Adipocyte (in vitro differentiated cells): ENCODE data around the gene AQP1.

ENCODE experiments used
- DNase-seq: peaks from one replicate; pipeline ENCODE4 v3.0.0-alpha.2; 2015; ENCODE audit warnings: low read depth
- H3K27me3 ChIP-seq: replicated peaks from 2 replicates; pipeline ENCODE4 v1.7.0; 2013; ENCODE audit warnings: mild to moderate bottlenecking, low read length, moderate library complexity; ENCODE audit not compliant: control insufficient read depth, insufficient read depth
- H3K36me3 ChIP-seq: 2 replicates; pipeline ENCODE4 v1.7.0; 2013; ENCODE audit warnings: low read length, mild to moderate bottlenecking, moderate library complexity; ENCODE audit not compliant: control insufficient read depth, insufficient read depth, severe bottlenecking
- H3K4me1 ChIP-seq: 2 replicates; pipeline ENCODE4 v1.7.0; 2013; ENCODE audit warnings: mild to moderate bottlenecking, low read length, moderate library complexity; ENCODE audit not compliant: control insufficient read depth, insufficient read depth
- H3K4me3 ChIP-seq: 2 replicates; pipeline ENCODE4 v1.7.0; 2013; ENCODE audit warnings: mild to moderate bottlenecking, low read length, moderate library complexity
- H3K9ac ChIP-seq: 2 replicates; pipeline ENCODE4 v1.7.0; 2013; ENCODE audit warnings: mild to moderate bottlenecking, low read length, moderate library complexity
- H3K9me3 ChIP-seq: 2 replicates; pipeline ENCODE4 v1.7.0; 2013; ENCODE audit warnings: mild to moderate bottlenecking, low read length, moderate library complexity; ENCODE audit not compliant: control insufficient read depth

AQP1 gene

GRCh38 chr7:30924624-30925023 is 13.0 kb downstream of the AQP1 start:
- no peak for DNase-seq
- H3K9me3 ChIP-seq = peaks cover 8% of the 10 kb centered on the region

GRCh38 chr7:30925117-30925516 is 13.5 kb downstream of the AQP1 start:
- DNase-seq = no peak
- Histone ChIP-seq H3K27me3 (no peaks in the 10 kb centered on the region), H3K4me1 (peaks cover 16% of the 10 kb centered on the region), H3K36me3 (peaks cover 5% of the 10 kb centered on the region), H3K9ac (no peak overlapping the region), H3K4me3 (no peak overlapping the region), H3K9me3 (peaks cover 8% of the 10 kb centered on the region)

More at GRCh38 chr7:30924624-30925023, 13.0 kb downstream of the AQP1 start:
- no peaks in the 10 kb centered on the region for H3K27me3 ChIP-seq
- no peak overlapping the region for H3K9ac ChIP-seq
- peaks cover 18% of the 10 kb centered on the region for H3K4me1 ChIP-seq
- peaks cover 5% of the 10 kb centered on the region for H3K36me3 ChIP-seq
- no peak overlapping the region for H3K4me3 ChIP-seq

- peaks cover 8% of the 10 kb centered on the region for H3K9me3 ChIP-seq
- H3K9ac ChIP-seq = no peak overlapping the region
- H3K4me1 ChIP-seq = peaks cover 8% of the 10 kb centered on the region
- no peak for DNase-seq
- no peaks in the 10 kb centered on the region for H3K27me3 ChIP-seq
- no peak overlapping the region for H3K4me3 ChIP-seq
- peaks cover 5% of the 10 kb centered on the region for H3K36me3 ChIP-seq
Observed at GRCh38 chr7:30925913-30926312, 14.3 kb downstream of the AQP1 start.

GRCh38 chr7:30926313-30926712 is 14.7 kb downstream of the AQP1 start:
- no peak for DNase-seq
- Histone ChIP-seq H3K4me1 (peaks cover 4% of the 10 kb centered on the region), H3K9ac (no peak overlapping the region), H3K4me3 (no peak overlapping the region), H3K36me3 (peaks cover 5% of the 10 kb centered on the region), H3K27me3 (no peaks in the 10 kb centered on the region), H3K9me3 (peaks cover 8% of the 10 kb centered on the region)

- H3K4me3 ChIP-seq = no peak overlapping the region
- no peak for DNase-seq
- H3K36me3 ChIP-seq = peaks cover 5% of the 10 kb centered on the region
- H3K9me3 ChIP-seq = peaks cover 8% of the 10 kb centered on the region
- no peak overlapping the region for H3K9ac ChIP-seq
- H3K27me3 ChIP-seq = no peaks in the 10 kb centered on the region
- peaks cover 3% of the 10 kb centered on the region for H3K4me1 ChIP-seq
Observed at GRCh38 chr7:30927040-30927439, 15.4 kb downstream of the AQP1 start.

- H3K4me3 ChIP-seq = no peak overlapping the region
- H3K27me3 ChIP-seq = no peaks in the 10 kb centered on the region
- no peak for DNase-seq
- peaks cover 5% of the 10 kb centered on the region for H3K36me3 ChIP-seq
- peaks cover 8% of the 10 kb centered on the region for H3K9me3 ChIP-seq
- H3K4me1 ChIP-seq = peaks cover 3% of the 10 kb centered on the region
- H3K9ac ChIP-seq = no peak overlapping the region
Observed at GRCh38 chr7:30927559-30927958, 15.9 kb downstream of the AQP1 start.

GRCh38 chr7:30928254-30928872 is 16.7 kb downstream of the AQP1 start:
- H3K36me3 ChIP-seq = peaks cover 5% of the 10 kb centered on the region
- DNase-seq = no peak
- no peak overlapping the region for H3K4me3 ChIP-seq
- peaks cover 3% of the 10 kb centered on the region for H3K4me1 ChIP-seq
- no peak overlapping the region for H3K9ac ChIP-seq
- peaks cover 8% of the 10 kb centered on the region for H3K9me3 ChIP-seq
- H3K27me3 ChIP-seq = no peaks in the 10 kb centered on the region

- no peak for DNase-seq
- H3K4me3 ChIP-seq = no peak overlapping the region
- H3K4me1 ChIP-seq = peaks cover 3% of the 10 kb centered on the region
- H3K9me3 ChIP-seq = peaks cover 8% of the 10 kb centered on the region
- peaks cover under 1% of the 10 kb centered on the region for H3K36me3 ChIP-seq
- no peaks in the 10 kb centered on the region for H3K27me3 ChIP-seq
- H3K9ac ChIP-seq = no peak overlapping the region
Observed at GRCh38 chr7:30929686-30930085, 18.0 kb downstream of the AQP1 start.

GRCh38 chr7:30930621-30931020 is 19.0 kb downstream of the AQP1 start:
- Histone ChIP-seq H3K36me3 (no peaks in the 10 kb centered on the region), H3K4me3 (no peak overlapping the region), H3K4me1 (peaks cover 3% of the 10 kb centered on the region), H3K9ac (no peak overlapping the region), H3K9me3 (peaks cover 8% of the 10 kb centered on the region), H3K27me3 (no peaks in the 10 kb centered on the region)
- no peak for DNase-seq

GRCh38 chr7:30931161-30931928 is 19.7 kb downstream of the AQP1 start:
- Histone ChIP-seq H3K9ac (no peak overlapping the region), H3K36me3 (no peaks in the 10 kb centered on the region), H3K9me3 (peaks cover 8% of the 10 kb centered on the region), H3K4me1 (peaks cover 3% of the 10 kb centered on the region), H3K4me3 (no peak overlapping the region), H3K27me3 (no peaks in the 10 kb centered on the region)
- DNase-seq = no peak

- Histone ChIP-seq H3K9ac (no peak overlapping the region), H3K4me3 (no peak overlapping the region), H3K27me3 (no peaks in the 10 kb centered on the region), H3K9me3 (peaks cover 5% of the 10 kb centered on the region), H3K4me1 (peaks cover 3% of the 10 kb centered on the region), H3K36me3 (no peaks in the 10 kb centered on the region)
- DNase-seq = no peak
Observed at GRCh38 chr7:30931929-30932540, 20.4 kb downstream of the AQP1 start.
